Muscle layer of colon (tissue), 2 donors: ENCODE results near the gene FASN.

ENCODE experiments used
- H3K27ac ChIP-seq: one replicate; pipeline ENCODE4 v1.7.0; 2013; ENCODE audit warnings: low read depth, mild to moderate bottlenecking, low read length, moderate library complexity
- H3K27me3 ChIP-seq, 2 donors: one replicate each; pipeline ENCODE4 v1.7.0; 2013; ENCODE audit warnings: low read length in 2 of 2, mild to moderate bottlenecking in 2 of 2; ENCODE audit not compliant: insufficient read depth in 2 of 2, control insufficient read depth in 1 of 2
- H3K36me3 ChIP-seq: one replicate; pipeline ENCODE4 v1.7.0; 2013; ENCODE audit warnings: mild to moderate bottlenecking, low read length; ENCODE audit not compliant: insufficient read depth
- H3K4me1 ChIP-seq: one replicate; pipeline ENCODE4 v1.7.0; 2013; ENCODE audit warnings: mild to moderate bottlenecking, low read length; ENCODE audit not compliant: insufficient read depth
- H3K4me3 ChIP-seq, 2 donors: one replicate each; pipeline ENCODE4 v1.7.0; 2013; ENCODE audit warnings: low read length in 2 of 2, low read depth in 1 of 2, mild to moderate bottlenecking in 1 of 2, moderate library complexity in 1 of 2
- H3K9ac ChIP-seq: one replicate; pipeline ENCODE4 v1.7.0; 2013; ENCODE audit warnings: low read length
- H3K9me3 ChIP-seq: one replicate; pipeline ENCODE4 v1.7.0; 2013; ENCODE audit warnings: mild to moderate bottlenecking, low read length
- donor health status: abdominal sarcoma.
- donor health status: Adenocarcinoma of cecum.

Gene FASN

DNA sequence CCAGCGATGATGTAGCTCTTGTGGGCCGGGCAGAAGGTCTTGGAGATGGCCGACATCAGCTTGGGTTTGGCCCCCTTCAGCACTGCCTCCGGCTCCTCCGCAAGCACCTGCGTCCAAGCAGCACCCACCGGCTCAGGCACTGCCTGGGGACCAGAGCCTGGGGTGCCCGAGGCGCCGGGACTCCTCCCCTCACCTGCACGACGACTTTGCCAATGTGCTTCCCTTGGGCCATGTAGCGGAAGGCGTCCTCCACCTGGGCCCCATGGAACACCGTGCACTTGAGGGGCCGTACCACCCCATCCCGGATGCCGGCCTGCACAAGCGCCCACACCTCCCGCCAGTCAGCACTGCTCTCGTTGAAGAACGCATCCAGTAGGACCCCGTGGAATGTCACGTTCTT, 15.0 kb downstream of the FASN start:
- peaks cover 5% of the 10 kb centered on the region for H3K36me3 ChIP-seq
- H3K27me3 ChIP-seq = no peaks in the 10 kb centered on the region
- H3K4me1 ChIP-seq = no peaks in the 10 kb centered on the region
- H3K9ac ChIP-seq = no peak overlapping the region
- no peaks in the 10 kb centered on the region for H3K9me3 ChIP-seq
- H3K4me3 ChIP-seq = no peak overlapping the region
- H3K27ac ChIP-seq = no peak overlapping the region

GRCh38 chr17:82082456-82082855, 15.6 kb downstream of the FASN start:
- no peak overlapping the region for H3K9ac ChIP-seq
- no peaks in the 10 kb centered on the region for H3K27me3 ChIP-seq
- no peak overlapping the region for H3K4me3 ChIP-seq
- no peak overlapping the region for H3K27ac ChIP-seq
- no peaks in the 10 kb centered on the region for H3K4me1 ChIP-seq
- H3K36me3 ChIP-seq = no peaks in the 10 kb centered on the region
- H3K9me3 ChIP-seq = no peaks in the 10 kb centered on the region

DNA sequence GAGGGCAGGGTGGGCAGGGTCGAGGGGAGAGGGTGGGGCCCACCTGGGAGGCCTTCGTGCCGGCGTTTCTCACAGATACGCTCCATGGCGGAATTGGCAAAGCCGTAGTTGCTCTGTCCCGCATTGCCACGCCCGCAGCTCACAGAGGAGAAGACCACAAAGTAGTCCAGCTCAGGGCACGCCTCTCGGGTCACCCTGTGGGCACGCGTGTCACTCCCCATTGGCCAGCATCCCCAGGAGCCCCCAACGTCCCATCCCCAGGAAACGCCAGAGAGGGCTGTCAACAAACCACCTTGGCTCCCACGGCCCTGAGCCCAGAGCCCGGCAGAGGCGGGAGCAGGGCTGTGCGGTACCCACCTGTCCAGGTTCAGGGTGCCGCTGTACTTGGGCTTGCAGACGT, 16.1 kb downstream of the FASN start:
- no peak overlapping the region for H3K9ac ChIP-seq
- H3K4me1 ChIP-seq = no peaks in the 10 kb centered on the region
- H3K27ac ChIP-seq = no peak overlapping the region
- H3K36me3 ChIP-seq = no peaks in the 10 kb centered on the region
- H3K9me3 ChIP-seq = no peaks in the 10 kb centered on the region
- no peak overlapping the region for H3K4me3 ChIP-seq
- H3K27me3 ChIP-seq = no peaks in the 10 kb centered on the region

DNA sequence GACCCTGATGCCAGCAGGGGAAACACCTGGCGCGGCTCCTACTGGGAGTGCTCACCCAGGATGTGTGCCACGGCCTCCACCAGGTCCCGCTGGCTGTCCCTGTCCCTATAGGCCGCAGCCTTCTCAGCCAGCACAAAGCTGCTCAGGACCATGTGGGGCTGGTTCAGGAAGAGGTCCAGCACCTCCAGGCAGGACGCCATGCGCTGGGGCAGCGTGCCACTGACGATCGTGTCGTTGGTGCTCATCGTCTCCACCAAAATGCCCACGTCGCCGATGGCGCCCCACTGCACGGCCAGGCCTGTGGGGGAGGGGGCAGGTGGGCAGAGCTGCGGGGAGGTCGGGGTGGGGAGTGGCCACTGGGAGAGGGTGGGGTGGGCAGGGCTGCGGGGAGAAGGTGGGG, 16.5 kb downstream of the FASN start:
- H3K4me1 ChIP-seq = no peaks in the 10 kb centered on the region
- no peak overlapping the region for H3K27ac ChIP-seq
- H3K36me3 ChIP-seq = no peaks in the 10 kb centered on the region
- no peak overlapping the region for H3K9ac ChIP-seq
- H3K4me3 ChIP-seq = no peak overlapping the region
- H3K27me3 ChIP-seq = no peaks in the 10 kb centered on the region
- H3K9me3 ChIP-seq = no peaks in the 10 kb centered on the region

- H3K36me3 ChIP-seq = no peaks in the 10 kb centered on the region
- H3K9me3 ChIP-seq = no peaks in the 10 kb centered on the region
- H3K9ac ChIP-seq = no peak overlapping the region
- H3K27me3 ChIP-seq = no peaks in the 10 kb centered on the region
- H3K4me1 ChIP-seq = no peaks in the 10 kb centered on the region
- no peak overlapping the region for H3K4me3 ChIP-seq
- H3K27ac ChIP-seq = no peak overlapping the region
Measured at GRCh38 chr17:82080789-82081464, 17.1 kb downstream of the FASN start.

DNA sequence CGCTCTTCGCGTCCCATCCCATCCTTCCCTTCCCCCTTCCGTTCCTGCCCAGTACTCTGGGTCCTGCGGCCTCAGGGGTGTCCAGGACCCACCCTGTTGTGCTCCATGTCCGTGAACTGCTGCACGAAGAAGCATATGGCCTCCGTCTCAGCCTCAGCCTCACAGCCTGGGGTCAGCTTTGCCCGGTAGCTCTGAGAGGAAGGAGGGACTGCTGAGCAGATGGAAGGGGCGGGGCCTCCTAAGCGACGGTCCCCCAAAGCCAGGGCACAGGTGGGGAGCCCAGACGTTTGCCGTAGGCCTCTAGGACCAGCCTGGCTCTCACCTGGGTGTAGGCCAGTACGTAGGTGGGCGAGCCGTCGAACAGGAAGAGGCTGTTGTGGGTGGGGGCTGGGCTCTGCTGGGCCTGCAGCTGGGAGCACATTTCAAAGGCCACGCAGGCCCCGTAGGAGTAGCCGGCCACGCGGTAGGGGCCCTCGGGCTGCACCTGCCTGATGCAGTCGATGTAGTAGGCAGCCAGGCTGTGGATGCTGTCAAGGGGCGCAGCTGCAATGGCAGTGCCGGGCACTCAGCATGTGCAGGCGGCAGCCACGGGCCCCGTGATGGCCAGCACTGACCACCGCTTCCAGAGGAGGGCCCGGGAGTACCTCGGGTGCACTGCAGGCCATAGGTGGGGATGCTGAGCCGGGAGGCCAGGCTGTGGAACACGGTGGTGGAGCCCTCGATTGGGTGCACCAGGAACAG, 17.8 kb downstream of the FASN start:
- H3K4me3 ChIP-seq = no peak overlapping the region
- no peaks in the 10 kb centered on the region for H3K4me1 ChIP-seq
- no peak overlapping the region for H3K9ac ChIP-seq
- H3K9me3 ChIP-seq = no peaks in the 10 kb centered on the region
- no peaks in the 10 kb centered on the region for H3K36me3 ChIP-seq
- no peaks in the 10 kb centered on the region for H3K27me3 ChIP-seq
- H3K27ac ChIP-seq = no peak overlapping the region

DNA sequence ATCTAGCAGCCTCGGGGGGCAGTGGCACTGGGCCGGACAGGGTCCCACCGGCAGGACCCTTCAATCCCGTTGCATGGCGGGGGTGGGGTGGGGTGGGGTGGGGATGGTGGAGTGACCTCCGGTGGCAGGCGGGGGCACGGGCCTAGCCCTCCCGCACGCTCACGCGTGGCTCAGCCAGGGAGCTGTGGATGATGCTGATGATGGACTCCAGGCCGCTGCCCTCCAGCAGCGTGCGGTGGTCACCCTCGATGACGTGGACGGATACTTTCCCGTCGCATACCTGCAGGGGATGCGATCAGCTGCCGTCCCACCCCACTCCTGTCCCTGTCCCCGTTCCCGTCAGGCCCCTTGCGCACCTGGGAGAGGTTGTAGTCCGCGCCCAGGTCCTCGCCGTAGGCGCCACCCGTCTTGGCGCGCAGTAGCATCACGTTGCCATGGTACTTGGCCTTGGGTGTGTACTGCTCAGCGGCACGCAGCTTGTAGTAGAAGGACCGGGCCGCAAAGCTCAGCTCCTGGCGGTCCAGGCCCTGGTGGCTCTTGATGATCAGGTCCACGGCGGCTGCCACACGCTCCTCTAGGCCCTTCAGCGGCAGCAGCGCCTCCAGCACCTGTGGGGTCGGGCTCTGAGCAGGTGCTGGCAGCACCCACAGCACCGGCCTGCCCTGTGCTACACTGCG, 18.9 kb downstream of the FASN start:
- no peaks in the 10 kb centered on the region for H3K36me3 ChIP-seq

GRCh38 chr17:82078433-82078832, 19.6 kb downstream of the FASN start:
- no peak overlapping the region for H3K4me3 ChIP-seq
- no peak overlapping the region for H3K27ac ChIP-seq
- H3K27me3 ChIP-seq = no peaks in the 10 kb centered on the region
- H3K36me3 ChIP-seq = no peaks in the 10 kb centered on the region
- no peak overlapping the region for H3K9ac ChIP-seq
- H3K9me3 ChIP-seq = no peaks in the 10 kb centered on the region
- H3K4me1 ChIP-seq = no peaks in the 10 kb centered on the region

More for the DNA sequence above, 18.9 kb downstream of the FASN start:
- Histone ChIP-seq H3K9ac (no peak overlapping the region), H3K4me1 (no peaks in the 10 kb centered on the region), H3K27ac (no peak overlapping the region), H3K9me3 (no peaks in the 10 kb centered on the region), H3K4me3 (no peak overlapping the region), H3K27me3 (no peaks in the 10 kb centered on the region)

- Histone ChIP-seq H3K4me3 (no peak overlapping the region), H3K36me3 (no peaks in the 10 kb centered on the region), H3K27me3 (no peaks in the 10 kb centered on the region), H3K27ac (no peak overlapping the region), H3K9me3 (no peaks in the 10 kb centered on the region), H3K4me1 (no peaks in the 10 kb centered on the region), H3K9ac (no peak overlapping the region)
Measured at GRCh38 chr17:82077617-82078358, 20.2 kb downstream of the FASN start.

DNA sequence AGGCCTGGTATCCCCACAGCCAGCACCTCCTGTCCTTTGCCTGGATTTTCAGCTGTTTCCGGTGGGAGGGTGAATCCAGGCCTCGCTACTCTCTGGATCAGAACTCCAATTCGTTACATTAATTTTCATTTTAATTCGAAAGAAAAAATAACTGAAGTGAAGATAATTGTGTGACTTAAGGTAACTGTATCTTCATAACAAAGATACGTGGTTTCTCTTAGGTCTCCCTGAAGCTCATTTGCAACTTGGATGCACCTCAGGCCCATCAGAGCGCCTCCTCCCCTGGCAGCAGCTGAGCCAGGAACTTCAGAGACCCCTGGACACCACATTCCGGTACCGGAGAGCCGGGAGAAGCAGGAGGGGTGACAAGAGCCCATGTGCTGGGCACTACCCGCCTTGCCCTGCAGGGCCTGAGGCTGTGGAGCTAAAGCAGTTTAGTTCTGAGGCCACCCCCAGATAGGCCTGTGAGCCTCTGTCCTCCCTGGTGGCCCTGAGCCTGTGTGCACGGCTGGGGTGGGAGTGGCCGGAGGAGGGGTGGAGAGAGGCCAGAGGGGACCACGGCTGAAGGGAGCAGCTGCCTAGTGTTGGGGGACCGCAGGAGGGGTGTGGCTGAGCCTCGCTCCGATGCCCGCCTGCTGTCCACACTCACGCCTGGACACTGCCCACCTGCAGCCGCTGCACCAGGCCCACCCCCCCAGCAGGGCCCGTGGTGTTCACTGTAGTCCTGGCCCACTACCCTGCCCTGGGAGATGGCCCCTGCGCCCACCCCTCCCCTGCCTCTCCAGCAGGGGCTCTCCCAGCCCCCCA, 21.0 kb downstream of the FASN start:
- H3K9me3 ChIP-seq = no peaks in the 10 kb centered on the region
- no peak overlapping the region for H3K9ac ChIP-seq
- H3K4me1 ChIP-seq = no peaks in the 10 kb centered on the region
- H3K36me3 ChIP-seq = no peaks in the 10 kb centered on the region
- H3K27ac ChIP-seq = no peak overlapping the region
- H3K4me3 ChIP-seq = no peak overlapping the region
- H3K27me3 ChIP-seq = no peaks in the 10 kb centered on the region
